Heart right ventricle (tissue), 16 donors: ENCODE results near the gene PLA2G4A. TPM values are rescaled to one million over a fixed set of nuclear protein-coding genes. Genes with fewer than 3 reads are reported as not detected.

ENCODE experiments used
- ATAC-seq, 8 donors: fragments of 200-7000 bp; cut with Tn5 transposase; one replicate each; pipeline ENCODE4 v1.9.1; 2020; ENCODE audit warnings: mild to moderate bottlenecking in 8 of 8, moderate library complexity in 8 of 8, moderate number of reproducible peaks in 1 of 8
- DNase-seq, 2 donors: peaks; one replicate each; pipeline ENCODE4 v3.0.0-alpha.2; 2020
- H3K27ac ChIP-seq, 10 donors: fragments of 200-600 bp; sonication (generic) in 2 of 10; one replicate each; pipeline versions ENCODE4 v1.5.0 to v1.8.0; 2020 to 2022; ENCODE audit warnings: mild to moderate bottlenecking in 3 of 10
- H3K27me3 ChIP-seq, 7 donors: fragments of 200-600 bp; one replicate each; pipeline ENCODE4 v1.8.0; 2021 to 2022; ENCODE audit warnings: mild to moderate bottlenecking in 2 of 7
- H3K36me3 ChIP-seq, 9 donors: fragments of 200-600 bp; sonication (generic) in 1 of 9; one replicate each; pipeline versions ENCODE4 v1.5.0 to v1.8.0; 2020 to 2022; ENCODE audit warnings: mild to moderate bottlenecking in 2 of 9
- H3K4me1 ChIP-seq, 9 donors: fragments of 200-600 bp; sonication (generic) in 1 of 9; one replicate each; pipeline versions ENCODE4 v1.5.0 to v1.8.0; 2020 to 2022; ENCODE audit warnings: mild to moderate bottlenecking in 4 of 9
- H3K4me3 ChIP-seq, 10 donors: fragments of 200-600 bp; sonication (generic) in 2 of 10; one replicate each; pipeline versions ENCODE4 v1.5.0 to v1.8.0; 2020 to 2022; ENCODE audit warnings: mild to moderate bottlenecking in 7 of 10, moderate library complexity in 2 of 10
- H3K9me3 ChIP-seq, 11 donors: fragments of 200-600 bp in 10 of 11; sonication (generic) in 2 of 11; one replicate each; pipeline versions ENCODE4 v1.5.0 to v1.8.0; 2013 to 2022; ENCODE audit warnings: mild to moderate bottlenecking in 2 of 11, control low read depth in 1 of 11, moderate library complexity in 1 of 11
- WGBS, 2 donors: extraction: QIAGEN DNeasy Blood & Tissue Kit; methylation state at CpG; one replicate each; pipeline ENCODE4 v1.1.7; 2013; ENCODE audit warnings: inconsistent platforms in 1 of 2; 5-methylcytosine and 5-hydroxymethylcytosine counted together
- intact Hi-C, 10 donors: fragments of 100-400 bp; cut with DNase I; formaldehyde crosslinking; loops; one replicate each; pipeline versions ENCODE4 v1.11.1 to v1.14.2; 2022
- polyA plus RNA-seq, 2 donors: library from polyadenylated mRNA; stranded (reverse); fragments of 200-250 nt; gene quantifications; one replicate each; pipeline ENCODE4 v1.2.3, GENCODE V29; 2013
- total RNA-seq, 10 donors: library from RNA; stranded (reverse); fragmentation: NEBNext Ultra II Directional in 3 of 10; extraction: Animal tissue kit (Norgen Biotek cat#: 25700) in 3 of 10; gene quantifications; one replicate each; pipeline versions ENCODE4 v1.2.1 to v1.2.4, GENCODE V29; 2021 to 2023
- TF ChIP-seq, protein P1 (sequence below), 9 donors: fragments of 200-600 bp; sonication (generic) in 2 of 9; IDR thresholded peaks; one replicate each; pipeline versions ENCODE4 v1.5.0 to v1.8.0; 2021 to 2022; ENCODE audit warnings: antibody characterized with exemption in 9 of 9, mild to moderate bottlenecking in 5 of 9, moderate library complexity in 1 of 9
- donor health status: Arrhythmogenic right ventricular cardiomyopathy.
- donor health status: ischemic (EF 13 %, LVEDD 7.1; RV severe dilation, severe dysfunction).
- donor health status: healthy with polysubstance abuse.
- donor health status: DM: no; HTN: yes; CAD: no.
- donor health status: DM: no; HTN: no; CAD: no.
- donor health status: ischemic (EF 25% LVEDD 6.9; RV normal size, moderate dysfunction).
- donor health status: ischemic (EF 25% LVEDD 5.7; RV mildly dilated, moderate dysfunction).
- donor health status: healthy.
- donor health status: DM: yes; HTN: yes; CAD: no.
- donor health status: Ischemic cardiomyopathy.
- donor health status: ischemic (EF 35%, LVEDD 5.7; RV mildly dilated, moderate dysfunction).
- donor health status: nonischemic (EF 11% LVEDD 7.7; RV severe dilation, severe dysfunction).
- donor health status: DM: yes; HTN: yes; CAD: no.
- donor health status: PGD.
- donor health status: ischemic (EF 29% LVEDD 5.4; RV normal size, mild dysfunction).
- donor health status: nonischemic (EF 23%, LVEDD 6.1; RV moderate dilation, normal function).

Gene PLA2G4A
- total and polyA plus RNA-seq, 12 donors: 0.85 to 2.7 (median 1.9) TPM

GRCh38 chr1:186842547-186842946 is 13.8 kb downstream of the PLA2G4A start:
- intact Hi-C loops: no loop called here
- peak in 2 of 8 donors; percentile 22 to 39 for ATAC-seq
- Histone ChIP-seq H3K4me1 (peaks cover 0 to 39% (median 10%) of the 10 kb centered on the region in 9 donors), H3K27ac (no peak overlapping the region), H3K36me3 (no peaks in the 10 kb centered on the region), H3K9me3 (no peaks in the 10 kb centered on the region), H3K4me3 (no peak overlapping the region), H3K27me3 (no peaks in the 10 kb centered on the region)
- DNase-seq: no peak
- TF ChIP-seq, protein P1, sequence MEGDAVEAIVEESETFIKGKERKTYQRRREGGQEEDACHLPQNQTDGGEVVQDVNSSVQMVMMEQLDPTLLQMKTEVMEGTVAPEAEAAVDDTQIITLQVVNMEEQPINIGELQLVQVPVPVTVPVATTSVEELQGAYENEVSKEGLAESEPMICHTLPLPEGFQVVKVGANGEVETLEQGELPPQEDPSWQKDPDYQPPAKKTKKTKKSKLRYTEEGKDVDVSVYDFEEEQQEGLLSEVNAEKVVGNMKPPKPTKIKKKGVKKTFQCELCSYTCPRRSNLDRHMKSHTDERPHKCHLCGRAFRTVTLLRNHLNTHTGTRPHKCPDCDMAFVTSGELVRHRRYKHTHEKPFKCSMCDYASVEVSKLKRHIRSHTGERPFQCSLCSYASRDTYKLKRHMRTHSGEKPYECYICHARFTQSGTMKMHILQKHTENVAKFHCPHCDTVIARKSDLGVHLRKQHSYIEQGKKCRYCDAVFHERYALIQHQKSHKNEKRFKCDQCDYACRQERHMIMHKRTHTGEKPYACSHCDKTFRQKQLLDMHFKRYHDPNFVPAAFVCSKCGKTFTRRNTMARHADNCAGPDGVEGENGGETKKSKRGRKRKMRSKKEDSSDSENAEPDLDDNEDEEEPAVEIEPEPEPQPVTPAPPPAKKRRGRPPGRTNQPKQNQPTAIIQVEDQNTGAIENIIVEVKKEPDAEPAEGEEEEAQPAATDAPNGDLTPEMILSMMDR (IDR thresholded peaks at IDR 0.05): no peak
- 49 to 65% methylated on average over 4 of the region's 4 CpGs for WGBS, 2 donors

DNA sequence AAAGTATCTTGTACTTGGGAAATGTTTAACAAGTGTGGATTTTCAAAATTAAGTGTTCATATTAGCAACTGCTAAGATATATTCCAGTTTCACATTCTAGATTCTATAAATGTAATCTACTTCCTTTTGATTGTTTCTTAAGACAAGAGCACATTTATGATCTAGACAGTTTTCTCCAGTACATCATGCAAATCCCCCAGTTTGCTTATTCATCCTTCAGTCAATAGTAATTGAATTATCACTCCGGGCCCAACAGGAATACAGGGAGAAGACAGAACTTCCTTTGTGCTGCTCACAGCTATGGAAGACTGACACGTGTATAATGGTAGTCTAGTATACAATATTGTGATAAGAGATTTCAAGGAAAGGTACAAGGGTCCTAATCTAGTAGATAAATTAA is 14.5 kb downstream of the PLA2G4A start:
- Histone ChIP-seq H3K27me3 (no peaks in the 10 kb centered on the region), H3K27ac (no peak overlapping the region), H3K36me3 (no peaks in the 10 kb centered on the region), H3K4me1 (peaks cover 0 to 39% (median 10%) of the 10 kb centered on the region in 9 donors), H3K4me3 (no peak overlapping the region), H3K9me3 (no peaks in the 10 kb centered on the region)
- intact Hi-C loops: no loop called here
- 61 to 70% methylated on average over 2 of the region's 2 CpGs for WGBS, 2 donors
- DNase-seq (no peak), ATAC-seq (no peak)
- TF ChIP-seq, protein P1 (IDR thresholded peaks at IDR 0.05): no peak

- no peak overlapping the region for H3K27ac ChIP-seq
- 77 to 84% methylated on average over 2 of the region's 2 CpGs for WGBS, 2 donors
- H3K4me3 ChIP-seq: no peak overlapping the region
- DNase-seq (no peak), ATAC-seq (no peak)
- TF ChIP-seq, protein P1 (IDR thresholded peaks at IDR 0.05): no peak
- no peaks in the 10 kb centered on the region for H3K27me3 ChIP-seq
- H3K36me3 ChIP-seq: no peaks in the 10 kb centered on the region
- H3K9me3 ChIP-seq: no peaks in the 10 kb centered on the region
- peaks cover 0 to 40% (median 9%) of the 10 kb centered on the region in 9 donors for H3K4me1 ChIP-seq
- intact Hi-C loops: no loop called here
Observed at GRCh38 chr1:186843931-186844330, 15.2 kb downstream of the PLA2G4A start.

DNA sequence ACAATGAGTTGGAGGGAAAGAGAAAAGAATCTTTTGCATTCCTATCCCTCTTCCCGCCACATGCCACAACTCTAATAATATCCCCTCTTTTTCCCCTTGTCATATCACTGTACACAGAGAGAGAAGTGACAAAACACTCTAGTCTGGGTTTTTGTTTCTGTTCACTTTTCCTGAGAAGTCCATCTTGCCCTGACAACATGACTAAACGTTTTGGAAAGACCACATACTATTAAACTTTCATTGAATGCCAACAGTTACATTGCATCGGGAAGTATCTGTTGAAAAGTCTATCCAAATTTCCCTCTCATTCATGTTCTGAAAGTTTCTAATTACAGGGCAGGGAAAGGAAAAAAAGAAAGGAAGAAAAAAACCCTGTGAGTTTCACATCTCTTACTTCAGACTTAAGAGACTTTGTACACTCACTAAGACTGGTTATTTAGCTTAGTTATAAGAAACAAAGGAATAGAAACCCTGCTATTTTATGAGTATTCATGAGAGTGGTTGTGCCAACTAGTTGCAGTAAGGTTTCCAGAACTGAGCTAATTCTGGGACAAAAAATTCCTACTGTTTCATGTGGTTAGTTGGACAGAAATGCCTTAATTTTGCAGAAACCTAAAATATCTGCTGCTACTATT is 16.9 kb downstream of the PLA2G4A start:
- TF ChIP-seq, protein P1 (IDR thresholded peaks at IDR 0.05): no peak
- ATAC-seq: no peak
- Histone ChIP-seq H3K27me3 (no peaks in the 10 kb centered on the region), H3K27ac (peak overlapping the region in 4 of 10 donors; percentile 15 to 71 (median 26)), H3K4me3 (no peak overlapping the region), H3K9me3 (no peaks in the 10 kb centered on the region), H3K4me1 (peaks cover 0 to 41% (median 6%) of the 10 kb centered on the region in 9 donors), H3K36me3 (no peaks in the 10 kb centered on the region)
- no peak for DNase-seq
- intact Hi-C loops: no loop called here
- WGBS, 2 donors: 35 to 39% methylated on average over 3 of the region's 3 CpGs
